Ramos (cell line): Measurements from ENCODE around the gene KDELR1.
"Not testable (repeated sequence)": the region's sequence is repeated elsewhere in the genome, so short reads cannot be mapped to it uniquely, and the experiment has no call there.

Experiments used
- in situ Hi-C: fragments of 300-500 bp; cut with MboI; formaldehyde crosslinking; loops from one replicate; pipeline ENCODE4 v1.14.3; 2022; ENCODE audit warnings: low sequenced_read_pairs; ENCODE audit not compliant: unreplicated experiment

The KDELR1 gene

DNA sequence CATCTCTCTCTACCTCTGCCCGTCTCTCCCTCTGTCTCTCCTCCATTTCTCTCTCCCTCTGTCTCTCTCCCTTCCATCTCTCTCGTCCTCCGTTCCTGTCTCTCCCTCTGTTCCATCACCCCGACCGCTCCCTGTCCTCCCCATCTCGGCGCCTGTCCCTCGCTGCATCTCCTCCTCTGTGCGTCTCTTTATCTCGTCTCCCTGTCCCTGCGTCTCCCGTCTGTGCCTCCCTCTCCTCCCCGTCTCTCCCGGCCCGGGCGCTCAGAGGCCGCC lies 6.7 kb upstream of the KDELR1 start:
- in situ Hi-C loops: no loop called here

DNA sequence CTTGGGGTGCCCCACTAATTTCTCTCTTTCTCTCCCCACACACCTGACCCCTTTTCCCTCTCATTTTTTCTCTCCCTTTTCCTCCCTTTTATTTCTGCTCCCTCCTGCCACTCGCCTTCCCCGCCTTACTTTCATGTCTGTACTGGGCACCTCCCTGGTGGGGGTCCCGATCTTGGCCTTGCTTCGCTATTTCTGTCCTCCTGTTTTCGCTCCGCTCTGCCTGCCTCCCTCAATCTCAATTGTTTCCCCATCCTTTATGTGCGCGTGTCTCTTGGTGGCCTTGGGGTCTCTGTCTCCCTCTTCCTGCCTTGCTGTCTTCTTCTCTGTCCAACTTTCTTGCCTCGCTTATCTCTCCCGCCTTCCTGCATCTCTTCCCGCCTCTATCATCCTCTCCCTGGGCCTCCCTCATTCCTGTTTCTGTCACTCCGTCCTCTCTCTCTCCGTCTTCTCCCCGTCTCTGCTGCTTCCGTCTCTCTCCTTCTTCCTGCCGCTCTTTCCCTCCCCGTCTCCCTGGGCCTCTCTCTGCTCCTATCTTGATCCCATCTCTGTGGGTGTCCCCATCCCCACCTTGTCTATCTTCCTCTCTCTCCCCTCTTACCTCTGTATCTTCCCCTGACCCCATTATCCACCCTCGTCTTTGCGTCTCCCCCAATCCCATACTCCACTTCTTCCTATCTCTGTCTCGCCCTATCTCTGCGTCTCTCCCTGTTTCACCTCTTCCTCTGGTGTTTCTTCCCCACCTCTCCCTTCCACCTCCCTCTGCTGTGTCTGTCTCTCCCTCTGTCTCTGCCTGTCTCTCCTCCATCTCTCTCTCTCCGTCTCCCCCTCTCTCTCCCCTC lies 6.1 kb upstream of the KDELR1 start:
- in situ Hi-C loops: no loop called here

DNA sequence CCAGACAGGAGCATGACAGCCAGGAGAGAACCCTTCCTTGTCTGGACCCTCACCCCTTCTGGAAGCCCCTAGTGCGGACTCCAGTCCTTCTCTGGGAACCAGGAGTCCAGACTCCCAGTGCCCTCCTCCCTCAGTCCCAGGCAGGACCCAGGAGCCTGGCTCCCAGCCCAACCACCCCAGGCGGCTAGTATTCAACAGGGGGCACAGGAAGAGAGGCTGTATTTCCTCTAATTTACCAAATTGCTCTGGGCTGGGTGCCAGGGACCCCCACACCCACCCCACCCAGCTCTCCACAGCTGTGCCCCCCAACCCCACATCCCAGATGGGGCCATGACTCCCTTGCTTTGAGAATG lies 5.4 kb upstream of the KDELR1 start:
- in situ Hi-C loops: no loop called here

DNA sequence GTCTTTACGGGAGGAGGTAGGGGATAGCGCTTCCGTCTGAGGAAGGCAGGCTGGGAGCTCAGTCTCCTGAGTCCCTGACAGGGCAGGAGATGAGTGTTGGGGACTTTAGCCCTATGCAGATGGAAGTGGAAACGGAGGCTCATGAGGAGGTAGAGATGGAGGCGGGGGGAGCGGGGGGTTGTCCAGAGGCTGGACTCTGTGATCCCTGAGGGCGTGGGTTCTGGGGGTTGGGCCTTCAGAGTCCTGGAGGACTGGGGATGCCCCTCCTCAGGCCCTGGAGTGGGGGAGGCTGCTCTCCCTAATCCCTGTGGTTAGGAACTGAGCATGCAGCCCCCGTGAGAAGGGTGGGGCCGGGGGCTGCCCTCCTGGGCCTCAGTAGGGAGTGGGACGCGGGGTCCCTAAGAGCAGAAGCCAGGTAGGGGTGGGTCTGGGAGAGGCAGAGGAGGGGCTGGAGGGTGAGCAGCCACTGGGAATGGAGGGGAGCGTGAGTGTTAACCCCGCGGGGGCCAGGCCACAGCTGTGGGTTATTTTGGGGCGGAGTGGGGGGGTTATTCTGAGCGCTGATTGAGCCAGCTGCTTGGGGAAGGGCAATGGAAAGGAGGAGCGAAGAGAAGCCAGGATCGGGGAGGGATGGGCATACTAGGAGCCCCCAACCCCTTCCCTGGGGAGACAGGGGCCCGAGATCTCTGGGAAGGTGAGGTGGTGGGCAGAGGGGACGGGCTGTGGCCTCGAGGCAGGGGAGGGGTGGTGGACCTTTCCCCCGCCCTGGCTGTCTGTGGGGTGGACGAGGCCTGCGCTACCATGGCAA lies 4.9 kb upstream of the KDELR1 start:
- in situ Hi-C loops: no loop called here

DNA sequence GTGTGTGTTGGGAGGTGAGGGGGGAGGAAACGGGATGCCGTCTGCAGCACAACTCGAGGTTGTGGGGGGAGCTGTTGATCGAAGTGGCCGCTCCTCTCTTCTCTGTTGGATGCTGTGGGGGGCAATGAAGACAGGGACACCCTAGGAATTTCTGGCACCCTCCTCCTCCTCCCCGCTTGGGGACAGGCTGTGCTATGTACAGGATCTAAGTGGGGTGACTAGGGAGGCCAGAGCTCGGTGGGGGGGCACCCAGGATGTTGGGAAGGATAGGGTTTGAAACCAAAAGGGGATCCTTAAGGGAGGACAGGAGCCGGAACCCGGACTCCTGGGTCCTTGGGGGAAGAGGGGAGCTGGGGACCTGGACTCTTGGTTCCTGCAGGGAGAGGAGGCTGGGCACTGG lies 4.1 kb upstream of the KDELR1 start:
- in situ Hi-C loops: no loop called here

DNA sequence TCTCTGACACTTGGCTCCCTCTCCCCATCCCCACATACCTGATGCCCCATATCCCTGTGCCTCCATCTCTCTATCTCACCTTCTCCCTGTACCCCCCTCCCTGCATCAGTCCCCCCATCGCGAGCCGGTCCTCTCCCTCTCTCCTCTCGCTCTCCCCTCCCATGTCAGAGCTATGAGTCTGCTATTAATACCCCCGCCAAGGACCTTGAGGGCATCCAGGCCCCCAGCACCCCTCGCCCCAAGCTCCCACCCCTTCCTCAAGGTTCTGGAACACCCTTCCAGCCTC lies 3.8 kb upstream of the KDELR1 start:
- in situ Hi-C loops: no loop called here

DNA sequence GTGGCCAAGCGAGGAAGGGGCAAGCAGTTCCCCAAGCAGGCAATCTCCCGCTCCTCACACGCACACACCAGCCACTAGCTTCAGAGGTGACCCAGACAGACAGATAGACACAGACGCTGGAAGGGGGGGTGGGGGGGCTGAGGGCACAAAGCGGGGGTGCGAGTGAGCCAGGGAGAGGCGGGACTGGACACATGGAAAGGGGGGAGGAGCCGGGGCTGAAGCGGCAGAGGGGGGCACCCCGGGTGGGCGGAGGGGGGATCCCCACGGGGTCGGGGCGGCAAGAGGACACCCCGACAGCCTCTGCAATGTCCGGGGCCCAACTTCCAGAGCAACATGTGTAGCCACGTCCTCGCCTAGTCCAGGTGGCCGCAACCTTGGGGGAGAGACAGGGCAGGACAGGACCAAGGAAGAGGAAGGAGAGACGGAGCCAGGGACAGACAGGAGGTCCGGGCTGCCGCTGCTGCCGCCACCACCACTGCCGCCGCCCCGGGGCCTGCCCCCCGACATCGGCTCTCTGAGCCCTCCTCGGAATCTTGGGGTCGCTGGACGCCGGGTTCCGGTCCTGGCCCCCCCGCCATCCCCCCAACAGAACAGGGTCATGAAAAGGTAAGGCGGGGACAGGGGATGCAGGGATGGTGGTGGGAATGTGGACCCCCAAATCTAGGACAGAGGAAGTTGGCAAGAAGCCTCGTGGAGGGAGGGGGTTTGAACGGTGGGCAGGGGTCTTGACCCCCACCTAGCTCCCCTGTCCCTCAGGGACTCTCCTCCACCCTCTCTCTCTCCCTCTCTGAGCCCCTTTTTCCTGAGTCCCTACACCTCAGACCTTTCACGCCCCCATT lies 3.2 kb upstream of the KDELR1 start:
- in situ Hi-C loops: no loop called here

DNA sequence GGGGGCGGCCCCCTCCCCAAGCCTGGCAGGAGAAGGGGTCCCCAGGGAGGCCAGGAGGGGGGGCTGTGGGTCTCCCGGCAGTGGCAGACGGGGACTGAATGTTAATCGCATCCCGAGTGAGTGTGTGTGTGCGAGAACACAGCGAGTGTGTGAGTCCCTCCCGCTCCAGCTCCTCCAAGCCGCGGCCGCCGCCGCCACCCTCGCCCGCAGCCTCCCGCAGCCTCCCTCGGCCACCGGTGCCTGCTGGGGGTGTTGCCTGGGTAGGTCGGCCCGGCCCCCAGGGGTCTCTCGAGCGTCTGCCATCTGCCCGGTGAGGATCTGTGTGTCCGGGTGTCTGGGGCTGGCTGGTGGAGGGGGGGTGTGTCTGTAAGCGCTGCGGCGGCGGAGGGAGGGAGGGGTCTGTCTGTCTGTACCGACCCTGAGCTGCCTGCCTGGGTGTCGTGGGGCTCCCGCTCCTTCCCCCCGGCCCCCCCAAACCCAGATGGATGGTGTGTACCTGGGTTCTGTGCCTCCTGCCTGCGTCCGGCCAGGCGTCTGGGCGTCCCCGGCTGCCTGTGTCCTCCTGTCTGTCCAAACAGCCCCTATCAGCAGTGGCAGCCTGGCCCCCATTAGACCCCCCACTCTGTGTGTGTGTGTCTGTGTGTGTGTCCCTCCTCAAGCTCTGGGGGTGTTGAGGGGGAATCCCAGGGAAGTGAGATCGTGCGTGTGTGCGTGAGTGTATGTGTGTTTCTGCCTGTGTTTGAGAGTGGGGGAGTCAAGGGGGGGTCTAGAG lies 2.4 kb upstream of the KDELR1 start, which contains the start of gene GRIN2D:
Gene GRIN2D, plus strand, starts transcription at position 110 of the 772 bp plus-strand sequence. CDS start 4,725 bp downstream, outside the sequence.
- in situ Hi-C loops: no loop called here

DNA sequence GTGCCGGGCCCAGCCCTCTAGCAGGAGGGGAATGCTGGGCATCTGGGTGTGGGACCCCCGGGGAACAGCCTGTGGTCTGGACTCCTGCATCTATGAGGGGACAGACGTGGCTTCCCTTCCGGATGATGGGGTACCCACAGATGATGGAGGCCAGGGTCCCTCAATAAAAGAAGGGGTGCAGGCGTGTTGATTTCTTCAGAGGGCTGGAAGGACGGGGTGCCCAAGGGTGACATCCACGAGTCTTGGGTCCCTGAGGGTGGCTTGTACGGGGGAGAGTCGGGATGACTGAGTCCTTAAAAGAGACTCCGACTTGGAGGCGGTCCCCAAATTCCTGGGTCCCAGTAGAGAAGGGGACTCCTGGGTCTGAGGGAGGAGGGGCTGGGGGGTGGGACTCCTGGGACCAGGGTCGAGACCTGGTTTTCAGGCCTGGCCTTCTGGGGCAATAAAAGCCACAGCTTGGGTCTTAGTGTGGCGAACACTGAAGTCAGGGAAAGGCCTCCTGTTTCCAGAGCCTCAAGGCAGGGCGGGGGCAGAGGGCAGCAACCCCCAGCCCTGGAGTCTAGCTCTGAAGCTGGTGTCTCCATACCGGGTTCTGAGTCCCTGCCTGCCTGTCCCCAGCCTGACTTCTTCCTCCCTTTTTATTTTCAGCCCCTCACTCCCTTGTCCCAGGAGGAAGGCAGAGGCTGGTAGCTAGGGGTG lies 1.7 kb upstream of the KDELR1 start:
- in situ Hi-C loops: no loop called here

DNA sequence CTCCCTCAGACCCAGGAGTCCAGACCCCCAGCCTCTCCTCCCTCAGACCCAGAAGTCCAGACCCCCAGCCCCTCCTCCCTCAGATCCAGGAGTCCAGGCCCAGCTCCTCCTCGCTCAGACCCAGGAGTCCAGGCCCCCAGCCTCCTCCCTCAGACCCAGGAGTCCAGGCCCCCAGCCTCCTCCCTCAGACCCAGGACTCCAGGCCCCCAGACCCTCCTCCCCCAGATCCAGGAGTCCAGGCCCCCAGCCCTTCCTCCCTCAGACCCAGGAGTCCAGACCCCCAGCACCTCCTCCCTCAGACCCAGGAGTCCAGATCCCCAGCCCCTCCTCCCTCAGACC lies 624 bp upstream of the KDELR1 start:
- in situ Hi-C loops: not testable (repeated sequence)

DNA sequence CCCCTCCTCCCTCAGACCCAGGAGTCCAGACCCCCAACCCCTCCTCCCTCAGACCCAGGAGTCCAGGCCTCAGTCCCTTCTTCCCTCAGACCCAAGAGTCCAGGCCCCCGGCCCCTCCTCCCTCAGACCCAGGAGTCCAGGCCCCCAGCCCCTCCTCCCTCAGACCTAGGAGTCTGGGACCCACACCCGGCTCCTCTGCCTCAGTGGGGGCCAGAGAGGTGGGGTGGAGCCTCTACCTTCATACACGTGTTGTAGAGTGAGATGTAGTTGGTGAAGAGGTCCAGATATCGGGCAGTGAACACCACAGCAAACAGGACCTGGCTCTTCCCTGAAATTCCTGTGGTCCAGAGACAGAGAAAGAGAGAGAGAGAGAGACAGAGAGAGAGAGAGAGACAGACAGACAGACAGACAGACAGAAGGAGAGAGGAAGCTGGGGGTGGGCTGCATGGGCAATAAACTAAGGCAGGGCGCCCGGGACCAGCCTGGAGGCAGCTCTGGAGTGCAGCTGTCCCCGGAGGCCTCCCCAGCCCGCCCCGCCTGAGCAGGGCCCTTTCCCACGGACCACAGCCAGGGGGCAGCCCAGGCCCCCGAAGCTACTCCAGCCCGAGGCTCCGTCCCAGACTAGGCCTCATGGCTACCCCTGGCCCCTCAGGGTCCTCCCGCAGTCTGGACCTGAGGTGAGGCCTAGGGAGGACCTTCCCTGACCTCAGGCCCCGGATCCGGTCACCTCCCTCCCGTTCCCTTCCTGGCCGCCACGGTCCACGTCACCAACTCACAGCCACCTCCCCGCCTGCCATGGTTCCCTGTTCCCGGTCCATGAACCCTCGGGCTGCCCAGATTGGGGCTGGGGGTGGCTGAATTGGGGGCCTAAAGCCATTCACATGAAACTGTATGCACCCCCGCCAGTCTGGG lies 907 bp downstream of the KDELR1 start:
- in situ Hi-C loops: no loop called here

DNA sequence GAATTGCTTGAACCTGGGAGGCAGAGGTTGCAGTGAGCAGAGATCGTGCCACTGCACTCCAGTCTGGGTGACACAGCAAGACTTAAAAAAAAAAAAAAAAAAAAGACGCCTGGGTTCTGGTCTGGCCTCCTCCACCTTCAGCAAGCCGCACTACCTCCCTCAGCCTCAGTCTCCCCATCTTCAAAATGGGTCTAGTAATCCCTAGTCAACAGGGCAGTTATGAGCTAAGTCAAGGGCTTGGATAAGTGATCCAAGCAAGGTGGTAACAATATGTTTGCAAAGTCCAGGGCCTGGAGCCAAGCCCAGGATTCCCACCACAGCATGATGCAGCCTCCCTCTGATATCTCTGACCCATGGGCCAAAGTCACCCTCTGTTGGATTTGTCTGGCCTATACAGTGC lies 4.4 kb downstream of the KDELR1 start:
- in situ Hi-C loops: no loop called here

DNA sequence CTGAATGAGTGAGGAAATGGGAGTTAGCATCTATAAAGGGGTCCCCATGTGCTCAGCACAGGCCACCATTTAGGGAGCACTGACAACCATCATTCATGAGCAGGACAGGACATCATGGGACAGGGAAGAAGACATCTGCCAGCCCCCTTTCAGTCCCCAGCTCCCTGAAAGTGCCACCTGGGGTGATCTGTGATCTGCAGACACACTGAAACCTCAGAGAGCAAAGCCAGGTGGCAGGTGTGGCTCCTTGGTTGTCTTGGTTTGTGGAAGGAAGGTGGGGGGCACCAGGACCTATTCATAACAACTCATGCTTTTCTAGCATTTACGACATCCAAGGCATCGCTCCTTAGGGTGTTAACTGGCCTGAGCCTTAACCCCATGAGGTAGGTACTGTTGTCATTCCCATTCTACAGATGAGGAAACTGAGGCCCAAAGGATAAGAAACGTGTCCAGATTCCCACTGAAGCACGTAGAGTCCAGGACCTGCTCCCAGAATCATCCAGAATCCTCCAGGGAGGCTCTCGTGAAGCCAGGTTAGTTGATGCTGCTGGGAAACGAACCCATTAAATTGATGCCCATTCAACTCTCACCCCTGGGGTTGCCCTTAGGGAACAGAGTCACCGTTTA lies 5.8 kb downstream of the KDELR1 start:
- in situ Hi-C loops: no loop called here

DNA sequence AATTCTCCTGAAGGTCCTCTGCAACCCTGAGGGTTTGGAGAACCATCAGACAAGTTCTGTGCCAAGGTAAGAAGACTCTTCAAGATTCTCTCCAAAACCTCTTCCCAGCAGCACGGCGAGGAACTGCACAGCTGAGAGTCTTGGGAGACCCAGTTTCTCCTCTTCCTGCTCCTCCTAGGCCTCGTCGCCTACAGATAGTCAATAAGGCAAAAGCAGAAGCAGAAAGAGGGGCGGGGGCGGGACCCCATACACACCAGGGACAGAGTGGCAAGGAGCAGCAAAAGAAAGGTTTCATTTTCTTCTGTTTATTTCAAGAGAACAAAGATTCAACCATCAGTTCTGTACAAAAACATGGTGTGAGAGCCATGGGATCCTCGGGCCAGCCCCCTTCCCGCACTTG lies 9.1 kb downstream of the KDELR1 start:
- in situ Hi-C loops: no loop called here

DNA sequence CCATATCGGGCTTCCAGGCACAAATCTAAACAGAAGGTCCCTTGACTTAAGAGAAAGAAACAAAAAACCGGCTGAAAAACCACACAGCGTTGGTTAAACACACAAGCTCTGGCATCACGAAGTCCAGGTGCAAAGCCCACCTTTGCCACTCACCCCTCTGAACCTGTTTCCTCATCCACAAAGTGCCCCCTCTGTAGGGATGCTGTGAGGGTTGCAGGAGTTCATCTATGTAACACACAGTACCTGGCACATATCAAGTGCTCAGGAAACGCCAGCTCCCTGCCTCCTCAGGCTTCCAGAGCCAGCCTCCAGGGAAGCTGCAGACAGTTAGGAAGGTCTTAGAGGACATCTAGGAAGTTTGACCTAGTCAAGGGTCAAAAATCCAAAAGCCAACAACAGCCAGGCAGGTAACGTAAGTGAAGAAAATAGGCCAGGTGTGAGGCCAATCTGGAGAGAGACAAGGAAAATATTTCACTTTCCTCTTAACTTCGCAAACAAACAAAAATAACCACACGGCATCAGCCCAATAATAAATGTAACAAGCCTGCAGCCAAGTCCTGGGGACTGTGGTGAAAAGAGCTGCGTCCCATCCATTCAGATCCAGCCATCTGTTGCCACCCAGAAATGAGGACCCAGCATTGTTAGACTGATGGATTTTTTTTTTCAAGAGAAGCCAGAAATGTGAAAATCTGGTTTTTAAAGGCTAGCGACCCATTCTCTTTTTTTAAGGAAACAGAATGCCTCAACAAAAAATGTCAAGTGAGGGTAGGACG lies 10.0 kb downstream of the KDELR1 start:
- in situ Hi-C loops: no loop called here

DNA sequence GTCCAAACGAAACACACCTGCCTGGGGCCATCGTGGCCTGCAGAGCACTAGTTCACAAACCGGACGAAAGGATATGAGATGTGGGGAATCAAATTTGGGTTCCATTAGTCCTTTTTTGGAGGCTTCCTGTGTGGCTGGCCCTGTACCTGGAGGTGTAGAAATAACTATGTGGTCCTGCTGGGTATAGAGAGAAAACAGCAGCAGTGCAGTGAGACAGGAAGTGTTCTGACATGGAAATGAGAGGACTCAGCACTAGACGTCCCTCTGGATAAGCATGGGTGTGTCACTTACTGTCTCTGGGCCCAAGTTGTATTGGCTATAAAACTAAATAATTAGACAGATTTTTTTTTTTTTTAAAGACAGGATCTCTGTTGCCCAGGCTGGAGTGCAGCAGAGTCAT lies 12.3 kb downstream of the KDELR1 start:
- in situ Hi-C loops: no loop called here

DNA sequence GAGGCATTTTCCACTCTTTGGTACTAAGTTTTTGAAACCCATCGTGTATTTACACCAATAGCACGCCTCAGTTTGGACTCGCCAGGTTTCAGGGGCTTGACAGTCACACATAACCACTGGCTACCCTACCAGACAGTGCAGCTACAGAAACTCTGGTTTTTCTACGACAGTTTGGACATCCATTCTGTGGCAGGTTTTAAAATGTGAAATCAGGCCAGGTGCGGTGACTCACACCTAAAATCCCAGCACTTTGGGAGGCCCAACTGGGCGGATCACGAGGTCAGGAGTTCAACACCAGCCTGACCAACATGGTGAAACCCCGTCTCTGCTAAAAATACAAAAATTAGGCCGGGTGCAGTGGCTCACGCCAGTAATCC lies 13.2 kb downstream of the KDELR1 start:
- in situ Hi-C loops: no loop called here

DNA sequence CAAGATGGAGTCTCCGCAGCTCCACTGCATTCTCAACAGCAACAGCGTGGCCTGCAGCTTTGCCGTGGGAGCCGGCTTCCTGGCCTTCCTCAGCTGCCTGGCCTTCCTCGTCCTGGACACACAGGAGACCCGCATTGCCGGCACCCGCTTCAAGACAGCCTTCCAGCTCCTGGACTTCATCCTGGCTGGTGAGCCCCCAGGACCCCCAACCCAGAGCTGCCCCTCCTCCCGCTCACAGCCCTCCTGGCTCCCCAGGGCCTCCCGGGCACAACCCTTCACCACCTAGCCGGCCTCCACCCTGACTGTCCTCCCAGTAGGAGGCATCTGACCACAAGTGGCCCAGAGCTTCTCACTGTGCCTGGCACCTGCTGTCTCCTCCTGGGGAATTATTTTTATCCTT lies 17.8 kb downstream of the KDELR1 start:
- in situ Hi-C loops: no loop called here
